ENCODE data around the gene RAB44.

The RAB44 gene

GRCh38 chr6:36691612-36692011 is 6.0 kb upstream of the RAB44 start:
- TF ChIP-seq CTCF (IDR thresholded peaks at IDR 0.05; ENCODE audit: extremely low read depth, missing control alignments), result no peak
- no peak for DNase-seq (ENCODE audit: low spot score)

- peak; percentile 74 for DNase-seq (ENCODE audit: low spot score)
Observed at GRCh38 chr6:36692220-36692619, 5.4 kb upstream of the RAB44 start.

GRCh38 chr6:36692861-36693702 is 4.5 kb upstream of the RAB44 start:
- TF ChIP-seq CTCF (IDR thresholded peaks at IDR 0.05; ENCODE audit: extremely low read depth, missing control alignments), result no peak

More at GRCh38 chr6:36692220-36692619, 5.4 kb upstream of the RAB44 start:
- TF ChIP-seq CTCF (IDR thresholded peaks at IDR 0.05; ENCODE audit: extremely low read depth, missing control alignments), result no peak

GRCh38 chr6:36694616-36695015 is 3.0 kb upstream of the RAB44 start:
- no peak for DNase-seq (ENCODE audit: low spot score)
- TF ChIP-seq CTCF (IDR thresholded peaks at IDR 0.05; ENCODE audit: extremely low read depth, missing control alignments), result no peak

More at GRCh38 chr6:36692861-36693702, 4.5 kb upstream of the RAB44 start:
- no peak for DNase-seq (ENCODE audit: low spot score)

GRCh38 chr6:36695414-36695813 is 2.2 kb upstream of the RAB44 start:
- TF ChIP-seq CTCF (IDR thresholded peaks at IDR 0.05; ENCODE audit: extremely low read depth, missing control alignments), result no peak
- no peak for DNase-seq (ENCODE audit: low spot score)

GRCh38 chr6:36698196-36698595 is 570 bp downstream of the RAB44 start:
- DNase-seq (ENCODE audit: low spot score), result no peak
- no peak for TF ChIP-seq CTCF (IDR thresholded peaks at IDR 0.05; ENCODE audit: extremely low read depth, missing control alignments)

GRCh38 chr6:36698871-36699271 is 1.2 kb downstream of the RAB44 start:
- no peak for TF ChIP-seq CTCF (IDR thresholded peaks at IDR 0.05; ENCODE audit: extremely low read depth, missing control alignments)
- no peak for DNase-seq (ENCODE audit: low spot score)
